NB4 (cell line): ENCODE measurements around the gene TNFRSF14.

ENCODE experiments used
- DNase-seq: peaks from one replicate; pipeline ENCODE4 v3.0.0; 2010; ENCODE audit warnings: low read depth
- H3K4me3 ChIP-seq: one replicate; pipeline ENCODE4 v1.5.1; 2011; ENCODE audit warnings: mild to moderate bottlenecking, low read depth, low read length, moderate library complexity
- MYC ChIP-seq: IDR thresholded peaks from 2 replicates; pipeline ENCODE4 v1.6.1; 2011; ENCODE audit warnings: low read depth, low read length
- POLR2A ChIP-seq: IDR thresholded peaks from 2 replicates; pipeline ENCODE4 v1.6.1; 2011; ENCODE audit warnings: mild to moderate bottlenecking; ENCODE audit not compliant: insufficient read length; ENCODE audit errors: extremely low read depth
- TF ChIP-seq, protein P1 (sequence below): IDR thresholded peaks from 2 replicates; pipeline ENCODE4 v1.6.1; 2011; ENCODE audit warnings: low read depth, low read length
- TF ChIP-seq, protein P2 (sequence below): IDR thresholded peaks from one replicate; pipeline ENCODE4 v1.5.1; 2012; ENCODE audit warnings: low read depth, low read length

Gene TNFRSF14

DNA sequence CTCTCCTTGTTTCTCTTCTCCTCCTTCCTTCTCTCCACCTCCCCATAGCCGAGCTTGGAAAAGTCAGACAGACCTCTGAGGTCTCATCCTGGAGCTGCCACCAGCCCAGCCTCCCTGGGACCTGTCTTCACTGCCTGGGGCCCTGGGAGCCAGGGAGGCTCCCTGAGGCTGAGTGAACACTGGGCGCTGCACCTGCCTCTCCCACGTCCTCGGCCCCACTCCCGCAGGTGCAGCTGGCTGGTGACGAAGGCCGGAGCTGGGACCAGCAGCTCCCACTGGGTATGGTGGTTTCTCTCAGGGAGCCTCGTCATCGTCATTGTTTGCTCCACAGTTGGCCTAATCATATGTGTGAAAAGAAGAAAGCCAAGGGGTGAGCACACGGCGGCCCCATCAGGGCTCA lies 5.3 kb downstream of the TNFRSF14 start:
- TF ChIP-seq, protein P1, sequence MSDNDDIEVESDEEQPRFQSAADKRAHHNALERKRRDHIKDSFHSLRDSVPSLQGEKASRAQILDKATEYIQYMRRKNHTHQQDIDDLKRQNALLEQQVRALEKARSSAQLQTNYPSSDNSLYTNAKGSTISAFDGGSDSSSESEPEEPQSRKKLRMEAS, result no peak
- TF ChIP-seq POLR2A (no peak), MYC (no peak)
- TF ChIP-seq, protein P2, sequence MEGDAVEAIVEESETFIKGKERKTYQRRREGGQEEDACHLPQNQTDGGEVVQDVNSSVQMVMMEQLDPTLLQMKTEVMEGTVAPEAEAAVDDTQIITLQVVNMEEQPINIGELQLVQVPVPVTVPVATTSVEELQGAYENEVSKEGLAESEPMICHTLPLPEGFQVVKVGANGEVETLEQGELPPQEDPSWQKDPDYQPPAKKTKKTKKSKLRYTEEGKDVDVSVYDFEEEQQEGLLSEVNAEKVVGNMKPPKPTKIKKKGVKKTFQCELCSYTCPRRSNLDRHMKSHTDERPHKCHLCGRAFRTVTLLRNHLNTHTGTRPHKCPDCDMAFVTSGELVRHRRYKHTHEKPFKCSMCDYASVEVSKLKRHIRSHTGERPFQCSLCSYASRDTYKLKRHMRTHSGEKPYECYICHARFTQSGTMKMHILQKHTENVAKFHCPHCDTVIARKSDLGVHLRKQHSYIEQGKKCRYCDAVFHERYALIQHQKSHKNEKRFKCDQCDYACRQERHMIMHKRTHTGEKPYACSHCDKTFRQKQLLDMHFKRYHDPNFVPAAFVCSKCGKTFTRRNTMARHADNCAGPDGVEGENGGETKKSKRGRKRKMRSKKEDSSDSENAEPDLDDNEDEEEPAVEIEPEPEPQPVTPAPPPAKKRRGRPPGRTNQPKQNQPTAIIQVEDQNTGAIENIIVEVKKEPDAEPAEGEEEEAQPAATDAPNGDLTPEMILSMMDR, result no peak
- no peak for DNase-seq
- H3K4me3 ChIP-seq, result no peak overlapping the region

GRCh38 chr1:2561898-2562895 lies 6.0 kb downstream of the TNFRSF14 start:
- DNase-seq, result no peak
- TF ChIP-seq, protein P2, result peak; percentile 45
- no peak for TF ChIP-seq POLR2A
- TF ChIP-seq MYC, result no peak
- TF ChIP-seq, protein P1, result no peak
- no peak overlapping the region for H3K4me3 ChIP-seq

- no peak for TF ChIP-seq POLR2A
- H3K4me3 ChIP-seq, result no peak overlapping the region
- DNase-seq, result no peak
Measured at GRCh38 chr1:2563205-2563604, 7.0 kb downstream of the TNFRSF14 start.

- no peak overlapping the region for H3K4me3 ChIP-seq
- TF ChIP-seq, protein P1, result no peak
- TF ChIP-seq MYC, result no peak
- TF ChIP-seq, protein P2, result no peak
- no peak for TF ChIP-seq POLR2A
Measured at GRCh38 chr1:2564006-2564814, 8.0 kb downstream of the TNFRSF14 start.

DNA sequence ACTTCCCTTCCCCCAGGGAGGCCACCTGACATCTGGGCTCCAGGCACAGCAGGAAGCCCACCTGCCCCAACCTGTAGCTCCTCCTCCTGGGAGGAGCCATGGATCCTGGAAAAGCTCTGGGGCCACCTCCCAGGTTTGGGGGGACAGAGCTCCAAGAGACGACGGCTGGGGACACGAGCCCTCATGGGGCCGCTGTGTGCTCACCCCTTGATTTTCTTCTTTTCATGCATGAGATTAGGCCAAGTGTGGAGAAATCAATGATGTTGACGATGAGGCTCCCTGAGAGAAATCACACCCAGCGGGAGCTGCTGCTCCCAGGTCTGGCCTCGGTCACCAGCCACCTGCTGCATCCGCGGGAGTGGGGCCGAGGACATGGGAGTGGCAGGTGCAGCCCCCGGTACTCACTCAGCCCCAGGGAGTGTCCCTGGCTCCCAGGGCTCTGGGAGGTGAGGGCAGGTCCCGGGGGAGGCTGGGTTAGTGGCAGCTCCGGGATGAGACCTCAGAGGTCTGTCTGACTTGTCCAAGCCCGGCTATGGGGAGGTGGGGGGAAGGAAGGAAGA lies 8.7 kb downstream of the TNFRSF14 start:
- no peak for DNase-seq

More at GRCh38 chr1:2564006-2564814, 8.0 kb downstream of the TNFRSF14 start:
- no peak for DNase-seq

More for the DNA sequence above, 8.7 kb downstream of the TNFRSF14 start:
- no peak overlapping the region for H3K4me3 ChIP-seq
- TF ChIP-seq, protein P2, result no peak
- TF ChIP-seq POLR2A (no peak), MYC (no peak)
- TF ChIP-seq, protein P1, result no peak
